GM23248 (cell line): ENCODE measurements around the gene ARHGEF37.

Source experiments
- EZH2 ChIP-seq: fragments of 200-600 bp; sonication (generic); IDR thresholded peaks from 2 replicates; pipeline ENCODE4 v1.6.1; 2018; ENCODE audit warnings: antibody characterized with exemption, mild to moderate bottlenecking; ENCODE audit not compliant: insufficient read depth, poor library complexity, severe bottlenecking
- EZH2phosphoT487 ChIP-seq: fragments of 200-600 bp; sonication (generic); IDR thresholded peaks from 2 replicates; pipeline ENCODE4 v1.6.1; 2018; ENCODE audit warnings: antibody characterized with exemption, moderate library complexity, mild to moderate bottlenecking, low read depth; ENCODE audit not compliant: insufficient read depth

DNA sequence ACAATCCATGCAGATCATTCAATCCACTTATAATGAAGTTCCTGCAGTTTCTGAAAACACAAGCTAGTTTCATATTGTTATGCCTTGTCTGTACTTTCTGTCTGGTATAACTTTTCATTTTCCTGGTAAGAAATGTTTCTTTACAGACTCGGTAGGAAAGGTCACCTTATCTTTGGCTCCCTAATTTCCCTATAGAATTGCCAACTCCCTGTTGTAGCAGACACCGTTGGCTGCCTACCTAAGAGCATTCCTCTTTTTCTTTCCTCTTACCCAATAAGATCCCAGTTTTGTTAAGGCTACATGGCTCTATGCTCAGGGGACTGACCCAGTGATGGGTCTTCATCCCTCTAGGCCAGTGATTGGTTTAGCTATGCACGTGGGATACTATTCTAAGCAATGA lies 6.2 kb upstream of the ARHGEF37 start:
- TF ChIP-seq EZH2: no peak
- no peak for TF ChIP-seq EZH2phosphoT487
